Measurements from ENCODE around the gene EPHB6. TPM values are rescaled to one million over a fixed set of nuclear protein-coding genes. Genes with fewer than 3 reads are reported as not detected.
A peak's percentile ranks its signal among the peaks of the same experiment; 100 is the strongest.

EPHB6 gene
- total and polyA plus RNA-seq, 7 experiments from 2014 or later, result 9.8 to 110 (median 65.7) TPM

GRCh38 chr7:142894112-142894984 lies 39.5 kb downstream of the EPHB6 start:
- H3K4me3 ChIP-seq (ENCODE audit: low read length), result no peak overlapping the region
- peaks cover 0 to 4% (median 0%) of the 10 kb centered on the region in 11 donors for H3K9me3 Mint-ChIP-seq
- ChIA-PET POLR2A (interaction anchor here (0.5 kb wide), 1 partner anchor 16 kb away, joined by 3 read pairs; no protein-coding TSS in a partner anchor), CTCF (no interaction called here)
- H3K4me3 Mint-ChIP-seq, result no peak overlapping the region
- no peak overlapping the region for H3K27ac ChIP-seq (ENCODE audit: low read depth, low read length)
- no peaks in the 10 kb centered on the region for H3K4me1 ChIP-seq (ENCODE audit: control insufficient read depth in 2 of 2, insufficient read depth in 2 of 2, low read length in 2 of 2)
- ATAC-seq (no peak), DNase-seq (no peak)
- no peak overlapping the region for H3K27ac Mint-ChIP-seq
- H3K9me3 ChIP-seq (ENCODE audit: control insufficient read depth in 2 of 3, low read length in 3 of 3), result no peaks in the 10 kb centered on the region
- peaks cover 0 to 17% (median 5%) of the 10 kb centered on the region in 5 donors for H3K27me3 Mint-ChIP-seq
- intact Hi-C loops (cut with micrococcal nuclease), result no loop called here
- H3K4me1 Mint-ChIP-seq, result peaks cover 0 to 2% (median 0%) of the 10 kb centered on the region in 7 donors
- H3K36me3 ChIP-seq (ENCODE audit: control insufficient read depth in 2 of 3, insufficient read depth in 3 of 3, low read length in 3 of 3), result no peaks in the 10 kb centered on the region
- H3K36me3 Mint-ChIP-seq, result no peaks in the 10 kb centered on the region
- no peaks in the 10 kb centered on the region for H3K27me3 ChIP-seq (ENCODE audit: control insufficient read depth in 2 of 2, insufficient read depth in 2 of 2, low read length in 2 of 2)

GRCh38 chr7:142894985-142895593 lies 40.2 kb downstream of the EPHB6 start:
- no peaks in the 10 kb centered on the region for H3K27me3 ChIP-seq (ENCODE audit: control insufficient read depth in 2 of 2, insufficient read depth in 2 of 2, low read length in 2 of 2)
- no peak overlapping the region for H3K27ac ChIP-seq (ENCODE audit: low read depth, low read length)
- Mint-ChIP-seq H3K27me3 (peaks cover 0 to 20% (median 5%) of the 10 kb centered on the region in 5 donors), H3K36me3 (no peaks in the 10 kb centered on the region), H3K9me3 (peaks cover 0 to 4% (median 0%) of the 10 kb centered on the region in 11 donors), H3K27ac (no peak overlapping the region), H3K4me3 (no peak overlapping the region), H3K4me1 (peaks cover 0 to 2% (median 0%) of the 10 kb centered on the region in 7 donors)
- ChIA-PET CTCF (no interaction called here), POLR2A (interaction anchor here (0.5 kb wide), 1 partner anchor 15 kb away, joined by 3 read pairs; no protein-coding TSS in a partner anchor)
- intact Hi-C loops (cut with micrococcal nuclease), result no loop called here
- no peak overlapping the region for H3K4me3 ChIP-seq (ENCODE audit: low read length)
- no peaks in the 10 kb centered on the region for H3K9me3 ChIP-seq (ENCODE audit: control insufficient read depth in 2 of 3, low read length in 3 of 3)
- ATAC-seq, result no peak
- H3K4me1 ChIP-seq (ENCODE audit: control insufficient read depth in 2 of 2, insufficient read depth in 2 of 2, low read length in 2 of 2), result no peaks in the 10 kb centered on the region
- no peak for DNase-seq
- no peaks in the 10 kb centered on the region for H3K36me3 ChIP-seq (ENCODE audit: control insufficient read depth in 2 of 3, insufficient read depth in 3 of 3, low read length in 3 of 3)

GRCh38 chr7:142896151-142896550 lies 41.3 kb downstream of the EPHB6 start:
- POLR2A ChIA-PET, result no interaction called here
- no peak overlapping the region for H3K4me3 ChIP-seq (ENCODE audit: low read length)
- no peaks in the 10 kb centered on the region for H3K27me3 ChIP-seq (ENCODE audit: control insufficient read depth in 2 of 2, insufficient read depth in 2 of 2, low read length in 2 of 2)
- CTCF ChIA-PET, result no interaction called here
- Mint-ChIP-seq H3K9me3 (no peaks in the 10 kb centered on the region), H3K27me3 (peaks cover 0 to 16% (median 4%) of the 10 kb centered on the region in 5 donors), H3K4me1 (no peaks in the 10 kb centered on the region), H3K36me3 (no peaks in the 10 kb centered on the region), H3K4me3 (no peak overlapping the region), H3K27ac (no peak overlapping the region)
- no peaks in the 10 kb centered on the region for H3K36me3 ChIP-seq (ENCODE audit: control insufficient read depth in 2 of 3, insufficient read depth in 3 of 3, low read length in 3 of 3)
- no peaks in the 10 kb centered on the region for H3K4me1 ChIP-seq (ENCODE audit: control insufficient read depth in 2 of 2, insufficient read depth in 2 of 2, low read length in 2 of 2)
- no peak overlapping the region for H3K27ac ChIP-seq (ENCODE audit: low read depth, low read length)
- H3K9me3 ChIP-seq (ENCODE audit: control insufficient read depth in 2 of 3, low read length in 3 of 3), result no peaks in the 10 kb centered on the region
- no peak for ATAC-seq
- no peak for DNase-seq
- intact Hi-C loops (cut with micrococcal nuclease), result no loop called here

- Mint-ChIP-seq H3K4me1 (no peaks in the 10 kb centered on the region), H3K9me3 (no peaks in the 10 kb centered on the region), H3K27me3 (peaks cover 0 to 18% (median 4%) of the 10 kb centered on the region in 5 donors), H3K36me3 (no peaks in the 10 kb centered on the region), H3K4me3 (no peak overlapping the region), H3K27ac (no peak overlapping the region)
- H3K27me3 ChIP-seq (ENCODE audit: control insufficient read depth in 2 of 2, insufficient read depth in 2 of 2, low read length in 2 of 2), result no peaks in the 10 kb centered on the region
- DNase-seq, result no peak
- no peaks in the 10 kb centered on the region for H3K36me3 ChIP-seq (ENCODE audit: control insufficient read depth in 2 of 3, insufficient read depth in 3 of 3, low read length in 3 of 3)
- no peaks in the 10 kb centered on the region for H3K9me3 ChIP-seq (ENCODE audit: control insufficient read depth in 2 of 3, low read length in 3 of 3)
- no peaks in the 10 kb centered on the region for H3K4me1 ChIP-seq (ENCODE audit: control insufficient read depth in 2 of 2, insufficient read depth in 2 of 2, low read length in 2 of 2)
- H3K27ac ChIP-seq (ENCODE audit: low read depth, low read length), result no peak overlapping the region
- intact Hi-C loops (cut with micrococcal nuclease), result no loop called here
- ATAC-seq, result no peak
- no peak overlapping the region for H3K4me3 ChIP-seq (ENCODE audit: low read length)
- ChIA-PET CTCF (no interaction called here), POLR2A (no interaction called here)
These were observed 42.0 kb downstream of the EPHB6 start for GRCh38 chr7:142896741-142897379.

GRCh38 chr7:142897691-142898090 lies 42.8 kb downstream of the EPHB6 start:
- DNase-seq, result no peak
- H3K27ac ChIP-seq (ENCODE audit: low read depth, low read length), result no peak overlapping the region
- H3K4me1 ChIP-seq (ENCODE audit: control insufficient read depth in 2 of 2, insufficient read depth in 2 of 2, low read length in 2 of 2), result no peaks in the 10 kb centered on the region
- Mint-ChIP-seq H3K4me3 (no peak overlapping the region), H3K9me3 (peaks cover 0 to 1% (median 0%) of the 10 kb centered on the region in 11 donors), H3K27ac (no peak overlapping the region), H3K4me1 (no peaks in the 10 kb centered on the region), H3K36me3 (no peaks in the 10 kb centered on the region), H3K27me3 (peaks cover 0 to 24% (median 4%) of the 10 kb centered on the region in 5 donors)
- ChIA-PET CTCF (interaction anchor here (0.7 to 1.1 kb wide), 2 partner anchors 19 to 307 kb away, joined by 4 to 6 read pairs; no protein-coding TSS in a partner anchor), POLR2A (interaction anchor here (0.5 kb wide), 1 partner anchor 25 kb away, joined by 3 read pairs; no protein-coding TSS in a partner anchor)
- H3K36me3 ChIP-seq (ENCODE audit: control insufficient read depth in 2 of 3, insufficient read depth in 3 of 3, low read length in 3 of 3), result no peaks in the 10 kb centered on the region
- intact Hi-C loops (cut with micrococcal nuclease), result no loop called here
- no peaks in the 10 kb centered on the region for H3K9me3 ChIP-seq (ENCODE audit: control insufficient read depth in 2 of 3, low read length in 3 of 3)
- no peaks in the 10 kb centered on the region for H3K27me3 ChIP-seq (ENCODE audit: control insufficient read depth in 2 of 2, insufficient read depth in 2 of 2, low read length in 2 of 2)
- ATAC-seq, result no peak
- no peak overlapping the region for H3K4me3 ChIP-seq (ENCODE audit: low read length)

GRCh38 chr7:142898377-142899170 lies 43.7 kb downstream of the EPHB6 start:
- H3K27me3 ChIP-seq (ENCODE audit: control insufficient read depth in 2 of 2, insufficient read depth in 2 of 2, low read length in 2 of 2), result no peaks in the 10 kb centered on the region
- H3K4me1 ChIP-seq (ENCODE audit: control insufficient read depth in 2 of 2, insufficient read depth in 2 of 2, low read length in 2 of 2), result no peaks in the 10 kb centered on the region
- H3K4me3 Mint-ChIP-seq, result no peak overlapping the region
- H3K27me3 Mint-ChIP-seq, result peaks cover 0 to 26% (median 4%) of the 10 kb centered on the region in 5 donors
- POLR2A ChIA-PET, result interaction anchor here (0.6 kb wide), 1 partner anchor 514 kb away, joined by 4 read pairs; no protein-coding TSS in a partner anchor
- no peaks in the 10 kb centered on the region for H3K4me1 Mint-ChIP-seq
- CTCF ChIA-PET, result interaction anchor here (0.7 to 1.1 kb wide), 3 partner anchors 18 to 306 kb away, joined by 3 to 6 read pairs (median 4); no protein-coding TSS in a partner anchor
- no peak overlapping the region for H3K27ac ChIP-seq (ENCODE audit: low read depth, low read length)
- DNase-seq (no peak), ATAC-seq (no peak)
- no peaks in the 10 kb centered on the region for H3K9me3 ChIP-seq (ENCODE audit: control insufficient read depth in 2 of 3, low read length in 3 of 3)
- no peak overlapping the region for H3K4me3 ChIP-seq (ENCODE audit: low read length)
- intact Hi-C loops (cut with micrococcal nuclease), result no loop called here
- H3K9me3 Mint-ChIP-seq, result peaks cover 0 to 8% (median 0%) of the 10 kb centered on the region in 11 donors
- H3K27ac Mint-ChIP-seq, result peak overlapping the region in 1 of 9 donors; percentile 5
- no peaks in the 10 kb centered on the region for H3K36me3 Mint-ChIP-seq
- H3K36me3 ChIP-seq (ENCODE audit: control insufficient read depth in 2 of 3, insufficient read depth in 3 of 3, low read length in 3 of 3), result no peaks in the 10 kb centered on the region

Data from naive thymus-derived CD4-positive, alpha-beta T cell (primary cell).